Progenitor cell of endocrine pancreas (in vitro differentiated cells): Measurements from ENCODE around the gene LBR. TPM values are rescaled to one million over a fixed set of nuclear protein-coding genes. Genes with fewer than 3 reads are reported as not detected.
A peak's percentile ranks its signal among the peaks of the same experiment; 100 is the strongest.

ENCODE experiments used
- DNase-seq: peaks from one replicate; pipeline ENCODE4 v3.0.0; 2021; ENCODE audit warnings: low spot score; ENCODE audit not compliant: unreplicated experiment
- H3K27ac Mint-ChIP-seq: 2 replicates; pipeline ENCODE4 v1.8.0; 2021; ENCODE audit warnings: mild to moderate bottlenecking, moderate library complexity, mixed read lengths
- H3K27me3 Mint-ChIP-seq: 2 replicates; pipeline ENCODE4 v1.8.0; 2021; ENCODE audit warnings: mixed read lengths
- H3K36me3 Mint-ChIP-seq: 2 replicates; pipeline ENCODE4 v1.8.0; 2022; ENCODE audit warnings: mixed read lengths; ENCODE audit not compliant: insufficient read depth
- H3K4me1 Mint-ChIP-seq: 2 replicates; pipeline ENCODE4 v1.8.0; 2021; ENCODE audit warnings: low read depth, mixed read lengths
- H3K4me3 Mint-ChIP-seq: 2 replicates; pipeline ENCODE4 v1.8.0; 2021; ENCODE audit warnings: low read depth, mild to moderate bottlenecking, moderate library complexity, mixed read lengths
- H3K9me3 Mint-ChIP-seq: 2 replicates; pipeline ENCODE4 v1.8.0; 2021; ENCODE audit warnings: low read depth, mixed read lengths
- total RNA-seq: library from RNA; stranded (reverse); gene quantifications from 2 replicates; pipeline ENCODE4 v1.2.1, GENCODE V29; 2021
- TF ChIP-seq, protein P1 (sequence below): fragments of 200-600 bp; sonication (generic); IDR thresholded peaks from one replicate; pipeline ENCODE4 v1.5.0; 2021; ENCODE audit warnings: antibody characterized with exemption, mild to moderate bottlenecking; ENCODE audit not compliant: unreplicated experiment

The LBR gene
- total RNA-seq, 1 donor from 2014 or later, result 116 TPM

- Mint-ChIP-seq H3K27ac (peak overlapping the region; percentile 78), H3K27me3 (peaks cover 10% of the 10 kb centered on the region), H3K9me3 (no peaks in the 10 kb centered on the region), H3K4me1 (peaks cover 37% of the 10 kb centered on the region), H3K4me3 (no peak overlapping the region), H3K36me3 (no peaks in the 10 kb centered on the region)
- DNase-seq, result no peak
- TF ChIP-seq, protein P1, sequence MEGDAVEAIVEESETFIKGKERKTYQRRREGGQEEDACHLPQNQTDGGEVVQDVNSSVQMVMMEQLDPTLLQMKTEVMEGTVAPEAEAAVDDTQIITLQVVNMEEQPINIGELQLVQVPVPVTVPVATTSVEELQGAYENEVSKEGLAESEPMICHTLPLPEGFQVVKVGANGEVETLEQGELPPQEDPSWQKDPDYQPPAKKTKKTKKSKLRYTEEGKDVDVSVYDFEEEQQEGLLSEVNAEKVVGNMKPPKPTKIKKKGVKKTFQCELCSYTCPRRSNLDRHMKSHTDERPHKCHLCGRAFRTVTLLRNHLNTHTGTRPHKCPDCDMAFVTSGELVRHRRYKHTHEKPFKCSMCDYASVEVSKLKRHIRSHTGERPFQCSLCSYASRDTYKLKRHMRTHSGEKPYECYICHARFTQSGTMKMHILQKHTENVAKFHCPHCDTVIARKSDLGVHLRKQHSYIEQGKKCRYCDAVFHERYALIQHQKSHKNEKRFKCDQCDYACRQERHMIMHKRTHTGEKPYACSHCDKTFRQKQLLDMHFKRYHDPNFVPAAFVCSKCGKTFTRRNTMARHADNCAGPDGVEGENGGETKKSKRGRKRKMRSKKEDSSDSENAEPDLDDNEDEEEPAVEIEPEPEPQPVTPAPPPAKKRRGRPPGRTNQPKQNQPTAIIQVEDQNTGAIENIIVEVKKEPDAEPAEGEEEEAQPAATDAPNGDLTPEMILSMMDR, result no peak
These were observed 18.1 kb upstream of the LBR start for GRCh38 chr1:225445639-225446594.

- H3K4me1 Mint-ChIP-seq, result peaks cover 39% of the 10 kb centered on the region
- no peaks in the 10 kb centered on the region for H3K9me3 Mint-ChIP-seq
- no peak for DNase-seq
- H3K36me3 Mint-ChIP-seq, result no peaks in the 10 kb centered on the region
- TF ChIP-seq, protein P1, result no peak
- H3K27me3 Mint-ChIP-seq, result peaks cover 2% of the 10 kb centered on the region
- no peak overlapping the region for H3K4me3 Mint-ChIP-seq
- no peak overlapping the region for H3K27ac Mint-ChIP-seq
These were observed 14.3 kb upstream of the LBR start for GRCh38 chr1:225442123-225442505.

DNA sequence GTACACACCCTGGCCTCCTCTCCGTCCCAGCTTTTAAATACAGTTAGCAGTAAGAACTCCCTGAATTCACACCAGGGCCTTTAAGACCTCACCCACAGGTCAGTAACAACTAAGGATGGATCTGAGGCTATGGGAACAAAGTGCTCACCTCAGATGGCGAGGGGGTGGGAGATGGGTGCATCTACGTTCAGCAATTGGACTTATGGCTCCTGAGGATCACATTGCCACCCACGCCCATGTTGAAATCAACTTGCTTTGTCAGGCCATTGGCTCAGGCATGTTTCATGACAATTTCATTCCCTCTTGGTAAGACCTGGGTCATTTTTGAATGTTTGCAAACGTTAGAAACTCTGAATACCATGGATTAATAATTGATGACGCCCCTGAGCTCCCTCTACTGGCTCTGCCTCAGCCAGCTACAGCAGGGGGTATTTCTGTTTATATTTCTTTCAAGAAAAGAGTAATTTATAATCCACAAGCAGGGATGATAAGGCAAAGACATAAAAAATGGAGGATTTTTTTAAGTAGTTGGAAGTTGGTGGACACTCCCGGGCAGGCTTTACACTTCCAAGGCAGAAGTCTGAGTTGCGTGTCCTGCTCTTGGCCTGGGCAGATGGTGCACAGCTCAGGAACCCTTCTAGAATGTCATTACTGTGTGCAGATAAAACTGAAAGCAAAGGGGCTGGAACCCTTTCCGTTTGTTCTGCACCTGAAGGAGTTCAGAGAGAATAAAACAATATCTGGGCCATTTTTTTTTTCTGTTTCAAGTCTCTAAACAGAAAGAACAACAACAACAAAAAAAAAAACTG is 13.7 kb upstream of the LBR start:
- no peak overlapping the region for H3K27ac Mint-ChIP-seq
- TF ChIP-seq, protein P1, result peak; percentile 50
- H3K36me3 Mint-ChIP-seq, result no peaks in the 10 kb centered on the region
- peaks cover 35% of the 10 kb centered on the region for H3K4me1 Mint-ChIP-seq
- no peak overlapping the region for H3K4me3 Mint-ChIP-seq
- peaks cover 3% of the 10 kb centered on the region for H3K27me3 Mint-ChIP-seq
- no peaks in the 10 kb centered on the region for H3K9me3 Mint-ChIP-seq
- no peak for DNase-seq

DNA sequence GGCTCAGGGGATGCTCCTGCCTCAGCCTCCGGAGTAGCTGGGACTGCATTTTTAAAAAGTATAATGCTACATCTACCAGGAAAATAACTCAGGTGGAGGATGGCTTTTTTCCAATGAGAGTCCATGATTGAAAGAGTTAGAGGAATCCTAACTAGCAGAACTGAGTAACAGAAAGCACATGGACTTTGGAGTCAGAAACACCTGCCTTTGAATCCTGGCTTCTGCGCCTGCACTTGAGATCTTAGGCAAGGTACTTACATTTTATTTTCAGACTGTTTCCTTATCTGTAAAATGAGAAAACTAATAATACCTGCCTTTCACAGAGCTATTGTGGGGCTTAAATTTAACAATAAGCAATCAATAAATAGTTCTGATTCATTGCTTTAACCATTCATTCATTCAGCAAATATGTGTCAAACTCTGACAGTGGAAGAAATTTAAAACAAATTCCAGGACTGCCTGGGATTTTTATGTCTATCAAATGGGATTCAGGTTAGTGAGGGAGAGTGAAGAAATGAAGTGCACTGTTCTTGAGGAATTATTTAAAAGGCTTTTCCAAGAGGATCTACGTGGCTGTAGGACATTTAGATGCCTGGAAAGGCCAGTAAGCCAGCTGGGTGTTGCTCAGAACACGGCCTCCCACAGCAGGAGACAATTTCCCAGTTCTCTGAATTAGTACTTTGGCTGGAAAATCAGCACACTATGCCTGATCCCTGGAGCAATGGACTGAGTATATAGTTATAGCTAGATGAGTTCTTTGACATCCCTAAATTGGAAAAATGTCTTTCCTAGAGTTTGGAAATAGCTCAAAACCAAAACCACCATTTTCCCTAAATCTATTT is 12.8 kb upstream of the LBR start:
- Mint-ChIP-seq H3K36me3 (no peaks in the 10 kb centered on the region), H3K4me3 (no peak overlapping the region), H3K27ac (peak overlapping the region; percentile 35), H3K27me3 (peaks cover 6% of the 10 kb centered on the region), H3K9me3 (no peaks in the 10 kb centered on the region), H3K4me1 (peaks cover 27% of the 10 kb centered on the region)
- TF ChIP-seq, protein P1, result no peak
- no peak for DNase-seq
